IPS-18a (cell line): ENCODE measurements around the gene STX16.

Source experiments
- H3K27ac ChIP-seq: one replicate; pipeline ENCODE4 v1.5.1; 2013; ENCODE audit warnings: low read length
- H3K27me3 ChIP-seq: one replicate; pipeline ENCODE4 v1.6.1; 2013; ENCODE audit warnings: mild to moderate bottlenecking, low read length; ENCODE audit not compliant: control insufficient read depth, insufficient read depth
- H3K36me3 ChIP-seq: one replicate; pipeline ENCODE4 v1.6.1; 2013; ENCODE audit warnings: low read depth, low read length; ENCODE audit not compliant: control insufficient read depth
- H3K4me1 ChIP-seq: one replicate; pipeline ENCODE4 v1.6.1; 2013; ENCODE audit warnings: low read depth, low read length; ENCODE audit not compliant: control insufficient read depth
- H3K4me3 ChIP-seq: one replicate; pipeline ENCODE4 v1.5.1; 2013; ENCODE audit warnings: low read length
- H3K9ac ChIP-seq: one replicate; pipeline ENCODE4 v1.6.1; 2013; ENCODE audit warnings: mild to moderate bottlenecking, low read length, moderate library complexity
- H3K9me3 ChIP-seq: one replicate; pipeline ENCODE4 v1.6.1; 2013; ENCODE audit warnings: low read depth, low read length; ENCODE audit not compliant: control insufficient read depth

Gene STX16

DNA sequence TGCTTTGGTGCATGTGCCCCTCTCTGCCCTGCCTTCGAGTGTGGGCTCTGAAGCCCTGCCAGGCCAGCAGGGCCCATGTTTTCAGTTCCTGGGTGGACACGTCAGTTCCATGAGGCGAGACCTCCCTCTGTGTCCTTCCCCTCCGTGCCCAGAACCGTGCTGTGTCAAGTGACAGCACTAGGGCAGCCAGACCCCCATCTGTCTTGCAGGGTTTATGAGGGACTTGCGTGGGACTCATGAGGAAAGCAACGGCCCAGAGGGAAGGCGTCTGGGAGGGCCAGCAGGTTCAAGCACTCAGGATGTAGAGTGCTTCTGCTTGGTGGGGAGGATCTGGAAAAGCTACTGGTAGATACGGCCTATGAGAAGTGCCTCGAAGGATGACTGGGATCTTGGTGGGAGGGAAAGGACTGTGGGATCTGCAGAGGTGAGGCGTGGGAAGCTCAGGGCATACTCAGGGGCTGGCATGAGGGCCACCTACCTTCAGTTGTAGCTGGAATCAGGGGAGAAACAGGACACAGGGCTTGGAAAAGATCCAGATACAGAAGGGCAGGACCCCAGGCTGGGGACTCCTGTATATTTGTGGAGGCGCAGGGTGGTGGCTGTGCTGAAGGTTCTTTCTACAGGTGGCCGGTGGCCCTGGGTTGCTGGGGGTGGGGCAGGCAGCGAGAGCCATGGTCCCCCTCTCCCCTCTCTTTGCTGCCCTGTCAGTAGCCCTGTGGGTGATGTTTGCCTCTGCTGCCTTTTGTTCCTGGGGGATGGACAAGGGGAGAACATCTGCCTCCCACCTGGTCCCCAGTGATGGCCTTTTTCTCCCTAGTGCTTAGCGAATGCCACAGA lies 47.0 kb downstream of the STX16 start:
- Histone ChIP-seq H3K27ac (no peak overlapping the region), H3K9me3 (no peaks in the 10 kb centered on the region), H3K36me3 (peaks cover 39% of the 10 kb centered on the region), H3K4me1 (no peaks in the 10 kb centered on the region), H3K27me3 (no peaks in the 10 kb centered on the region), H3K4me3 (no peak overlapping the region), H3K9ac (no peak overlapping the region)

GRCh38 chr20:58698741-58699622 lies 47.9 kb downstream of the STX16 start:
- Histone ChIP-seq H3K4me1 (no peaks in the 10 kb centered on the region), H3K36me3 (peaks cover 48% of the 10 kb centered on the region), H3K4me3 (no peak overlapping the region), H3K9ac (no peak overlapping the region), H3K9me3 (no peaks in the 10 kb centered on the region), H3K27ac (no peak overlapping the region), H3K27me3 (no peaks in the 10 kb centered on the region)

- Histone ChIP-seq H3K4me3 (no peak overlapping the region), H3K9me3 (no peaks in the 10 kb centered on the region), H3K9ac (no peak overlapping the region), H3K4me1 (no peaks in the 10 kb centered on the region), H3K36me3 (peaks cover 52% of the 10 kb centered on the region), H3K27ac (no peak overlapping the region), H3K27me3 (no peaks in the 10 kb centered on the region)
Measured at GRCh38 chr20:58699623-58700107, 48.6 kb downstream of the STX16 start.

- Histone ChIP-seq H3K27me3 (no peaks in the 10 kb centered on the region), H3K9me3 (no peaks in the 10 kb centered on the region), H3K27ac (no peak overlapping the region), H3K9ac (no peak overlapping the region), H3K36me3 (peaks cover 58% of the 10 kb centered on the region), H3K4me3 (no peak overlapping the region), H3K4me1 (no peaks in the 10 kb centered on the region)
Measured at GRCh38 chr20:58700121-58700821, 49.2 kb downstream of the STX16 start.

- Histone ChIP-seq H3K9ac (no peak overlapping the region), H3K9me3 (no peaks in the 10 kb centered on the region), H3K4me3 (no peak overlapping the region), H3K27ac (no peak overlapping the region), H3K36me3 (peaks cover 62% of the 10 kb centered on the region), H3K4me1 (no peaks in the 10 kb centered on the region), H3K27me3 (no peaks in the 10 kb centered on the region)
Measured at GRCh38 chr20:58700823-58701222, 49.7 kb downstream of the STX16 start.

DNA sequence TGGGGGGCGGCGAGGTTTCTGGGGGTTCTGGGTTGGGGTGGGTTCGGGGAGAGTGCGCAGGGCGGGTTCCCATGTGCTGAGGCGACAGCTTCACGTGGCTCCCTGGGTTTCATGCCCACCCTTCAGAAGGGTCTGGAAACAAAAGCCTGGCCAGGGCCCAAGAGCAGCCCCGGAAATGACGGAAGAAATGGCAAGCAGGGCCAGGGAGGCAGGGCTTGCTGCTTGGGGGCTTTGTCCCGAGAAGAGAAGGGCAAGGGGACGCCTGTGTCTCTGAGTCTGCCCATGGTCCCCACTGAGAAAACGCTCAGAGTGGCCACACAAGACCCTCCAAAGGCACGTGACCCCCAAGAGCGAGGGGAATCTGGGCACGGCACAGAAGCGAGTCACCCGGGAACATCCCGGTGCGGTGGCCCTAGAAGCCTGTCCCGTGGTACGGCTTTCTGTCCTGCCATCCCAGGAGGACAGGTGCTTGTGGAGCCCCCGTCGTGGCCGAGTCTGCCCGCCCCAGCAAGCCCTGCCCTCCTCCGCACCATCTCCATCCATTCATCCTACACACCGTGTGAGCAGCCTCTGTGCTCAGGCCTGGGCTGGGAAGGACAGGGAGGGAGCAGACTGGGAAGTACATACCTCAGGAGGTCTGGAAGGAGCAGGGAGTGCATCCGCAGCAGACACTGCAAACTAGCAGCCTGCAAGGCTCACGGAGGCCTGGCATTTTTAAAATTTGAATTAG lies 50.5 kb downstream of the STX16 start:
- H3K27ac ChIP-seq = no peak overlapping the region
- H3K36me3 ChIP-seq = peaks cover 60% of the 10 kb centered on the region

DNA sequence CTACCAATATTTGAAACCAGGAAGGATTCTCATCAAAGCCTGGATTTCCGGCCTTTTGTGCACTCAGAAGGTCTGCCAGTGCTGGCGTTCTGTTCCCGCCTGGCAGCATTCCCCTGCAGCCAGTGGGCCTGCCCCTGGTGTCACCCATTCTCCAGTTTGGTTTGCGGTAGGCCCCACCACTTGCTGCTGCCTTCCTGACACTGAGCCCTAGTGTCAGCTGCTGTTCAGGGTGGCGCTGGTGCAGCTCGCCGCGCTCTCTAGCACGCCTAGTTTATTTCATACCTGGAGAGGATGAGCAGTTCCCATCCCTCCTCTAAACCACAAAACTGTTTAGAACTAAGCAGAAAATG lies 51.1 kb downstream of the STX16 start:
- no peaks in the 10 kb centered on the region for H3K9me3 ChIP-seq
- H3K27me3 ChIP-seq = no peaks in the 10 kb centered on the region
- H3K27ac ChIP-seq = no peak overlapping the region
- H3K4me1 ChIP-seq = no peaks in the 10 kb centered on the region
- H3K36me3 ChIP-seq = peaks cover 54% of the 10 kb centered on the region
- no peak overlapping the region for H3K4me3 ChIP-seq
- no peak overlapping the region for H3K9ac ChIP-seq

More for the DNA sequence above, 50.5 kb downstream of the STX16 start:
- no peaks in the 10 kb centered on the region for H3K4me1 ChIP-seq
- no peaks in the 10 kb centered on the region for H3K9me3 ChIP-seq
- H3K9ac ChIP-seq = no peak overlapping the region
- no peaks in the 10 kb centered on the region for H3K27me3 ChIP-seq
- no peak overlapping the region for H3K4me3 ChIP-seq

DNA sequence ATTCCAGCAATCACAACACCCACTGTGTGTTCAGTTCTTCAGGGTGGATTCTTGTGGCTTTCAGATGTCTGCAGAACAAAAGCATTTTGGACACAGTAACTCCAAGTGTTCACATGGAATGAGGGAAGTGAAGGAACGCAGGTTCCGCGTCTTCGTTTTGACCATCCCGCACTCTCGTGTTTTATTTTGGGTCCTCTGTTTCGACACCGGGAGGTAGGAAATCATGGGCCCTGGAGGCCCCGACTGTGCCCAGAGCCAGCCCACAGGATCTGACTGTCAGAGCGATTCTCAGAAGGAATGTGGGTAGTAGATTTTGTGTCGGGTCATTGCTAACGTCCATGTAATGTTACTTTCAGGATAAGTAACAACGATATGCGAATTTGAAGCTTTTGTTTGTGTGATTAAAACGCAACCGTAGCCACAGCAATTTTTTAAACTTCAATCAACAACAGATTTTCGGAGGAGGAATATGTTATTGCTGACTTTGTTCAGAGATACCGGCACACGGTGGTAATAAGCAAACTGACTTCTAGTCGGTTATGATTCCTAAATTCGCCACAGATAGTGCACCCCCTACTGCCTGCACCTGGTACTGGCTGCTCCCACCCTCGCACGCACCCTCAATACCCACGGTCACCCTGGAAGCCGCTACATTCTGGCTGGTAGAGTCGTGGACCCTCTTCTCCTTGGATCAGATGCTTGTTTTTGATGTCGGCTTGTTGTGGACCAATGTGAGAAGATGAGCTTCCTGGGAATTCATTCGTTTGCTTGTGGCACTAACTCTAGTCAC lies 52.0 kb downstream of the STX16 start:
- Histone ChIP-seq H3K36me3 (peaks cover 48% of the 10 kb centered on the region), H3K27ac (no peak overlapping the region), H3K4me3 (no peak overlapping the region), H3K9ac (no peak overlapping the region), H3K27me3 (no peaks in the 10 kb centered on the region), H3K9me3 (no peaks in the 10 kb centered on the region), H3K4me1 (no peaks in the 10 kb centered on the region)

- H3K27me3 ChIP-seq = no peaks in the 10 kb centered on the region
- H3K9me3 ChIP-seq = no peaks in the 10 kb centered on the region
- no peak overlapping the region for H3K4me3 ChIP-seq
- H3K4me1 ChIP-seq = no peaks in the 10 kb centered on the region
- H3K36me3 ChIP-seq = peaks cover 44% of the 10 kb centered on the region
- H3K27ac ChIP-seq = no peak overlapping the region
- H3K9ac ChIP-seq = no peak overlapping the region
Measured at GRCh38 chr20:58703765-58704371, 52.8 kb downstream of the STX16 start.

DNA sequence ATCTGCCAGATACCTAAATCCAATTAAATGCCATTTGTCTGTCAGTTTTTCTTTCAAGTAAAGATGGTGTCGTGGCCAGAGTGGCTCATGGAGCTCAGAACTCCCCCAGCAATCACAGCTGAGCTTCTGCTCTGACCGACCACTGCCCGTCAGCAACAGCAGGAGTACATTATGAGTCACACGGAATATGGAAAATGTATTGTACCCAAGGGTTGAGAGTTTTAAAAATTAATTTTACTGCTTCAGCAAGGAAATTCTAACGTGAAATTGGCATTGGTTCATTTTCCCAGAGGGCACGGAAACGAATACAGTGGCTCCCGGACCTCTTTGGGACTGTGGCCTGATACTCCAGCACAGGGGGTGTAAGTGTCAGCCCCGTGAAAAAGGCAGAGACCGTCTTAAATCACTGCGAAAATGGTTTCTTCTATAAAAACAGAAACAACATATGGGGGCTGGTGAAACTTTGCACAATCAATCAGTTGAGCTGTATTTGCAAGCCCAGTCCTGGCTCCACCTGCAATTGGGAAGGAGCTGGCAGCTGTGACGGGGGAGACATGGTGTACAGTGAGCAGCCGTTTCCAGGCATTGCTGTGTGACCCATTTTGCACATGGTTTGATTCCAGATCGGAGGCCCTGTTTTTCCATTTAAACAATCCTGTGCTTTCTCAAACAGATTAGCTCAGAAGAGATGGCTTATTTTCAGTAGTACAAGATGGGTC lies 54.3 kb downstream of the STX16 start:
- H3K9ac ChIP-seq = no peak overlapping the region
- H3K4me3 ChIP-seq = no peak overlapping the region
- H3K27me3 ChIP-seq = no peaks in the 10 kb centered on the region
- peaks cover 34% of the 10 kb centered on the region for H3K36me3 ChIP-seq
- no peak overlapping the region for H3K27ac ChIP-seq
- H3K4me1 ChIP-seq = no peaks in the 10 kb centered on the region
- H3K9me3 ChIP-seq = no peaks in the 10 kb centered on the region
